Transverse colon (tissue), 4 donors: ENCODE results near the gene CLSTN1.

Experiments used
- CTCF ChIP-seq, 5 experiments: fragments of 200-600 bp in 3 of 5; fragments of 450-650 bp in 2 of 5; sonication (generic) in 3 of 5; IDR thresholded peaks; 1 replicate in 2 of 5; 2 replicates in 3 of 5; pipeline ENCODE4 v1.5.1; 2016 to 2017; ENCODE audit warnings: antibody characterized with exemption in 5 of 5, inconsistent platforms in 3 of 5, mild to moderate bottlenecking in 2 of 5, moderate library complexity in 1 of 5
- EP300 ChIP-seq: sonication (generic); formaldehyde crosslinking; IDR thresholded peaks from one replicate; pipeline ENCODE4 v1.6.1; 2017; ENCODE audit warnings: antibody characterized with exemption, low read depth
- POLR2A ChIP-seq: fragments of 450-650 bp; IDR thresholded peaks from one replicate; pipeline ENCODE4 v1.6.1; 2016; ENCODE audit warnings: antibody characterized with exemption, mild to moderate bottlenecking, moderate library complexity
- POLR2AphosphoS5 ChIP-seq, 3 donors: sonication (generic); formaldehyde crosslinking; IDR thresholded peaks; one replicate each; pipeline ENCODE4 v1.6.1; 2016; ENCODE audit warnings: antibody characterized with exemption in 3 of 3

GRCh38 chr1:9801909-9802308, 21.9 kb downstream of the CLSTN1 start:
- TF ChIP-seq CTCF (IDR thresholded peaks at IDR 0.05) (no peak), POLR2A (no peak), POLR2AphosphoS5 (IDR thresholded peaks at IDR 0.05) (no peak), EP300 (no peak)
